A549 (cell line): ENCODE data around the gene OR8B8. TPM values are rescaled to one million over a fixed set of nuclear protein-coding genes. Genes with fewer than 3 reads are reported as not detected.

ENCODE experiments used
- ATAC-seq, 2 experiments: fragments of 200-7000 bp in 1 of 2; fragments of >200 bp in 1 of 2; cut with Nextera tagmentation in 1 of 2; cut with Tn5 transposase in 1 of 2; 3 replicates each; pipeline versions ENCODE4 v1.8.0 to v1.9.1; 2018 to 2020; ENCODE audit warnings: mild to moderate bottlenecking in 1 of 2, moderate library complexity in 1 of 2
- CTCF ChIA-PET: fragments of 300-600 bp; sonication (Branson Sonifier 250); formaldehyde crosslinking; extraction: SDS; loops from one replicate; lab custom pipeline; 2021; ENCODE audit warnings: antibody characterized with exemption, inconsistent platforms; lab: Yijun Ruan, JAX
- POLR2A ChIA-PET: fragments of 350-600 bp; formaldehyde crosslinking; extraction: SDS; loops from one replicate; lab custom pipeline; 2021; ENCODE audit warnings: antibody characterized with exemption, inconsistent platforms; lab: Yijun Ruan, JAX
- DNase-seq, 2 experiments: peaks; one replicate each; pipeline versions ENCODE4 v3.0.0 to v3.0.0-alpha.2; 2011 to 2016; ENCODE audit warnings: low read depth in 1 of 2, low spot score in 1 of 2
- FAIRE-seq: peaks from 2 replicates; lab custom pipeline; 2011; peaks lifted over from hg19 to GRCh38; lab: Jason Lieb, UNC
- H3K27ac ChIP-seq, 2 experiments: fragments of >200 bp; sonication (Bioruptor Twin); formaldehyde crosslinking; 3 replicates each; pipeline ENCODE4 v1.5.1; 2016 to 2017
- H3K4me1 ChIP-seq: fragments of >200 bp; sonication (Bioruptor Twin); formaldehyde crosslinking; 3 replicates; pipeline ENCODE4 v1.6.1; 2016
- H3K4me2 ChIP-seq: fragments of >200 bp; sonication (Bioruptor Twin); formaldehyde crosslinking; 3 replicates; pipeline ENCODE4 v1.6.1; 2016
- H3K4me3 ChIP-seq: fragments of >200 bp; sonication (Bioruptor Twin); formaldehyde crosslinking; 3 replicates; pipeline ENCODE4 v1.5.1; 2016
- H3K9me3 ChIP-seq: fragments of >200 bp; sonication (Bioruptor Twin); formaldehyde crosslinking; 3 replicates; pipeline ENCODE4 v1.6.1; 2016
- CBX8 ChIP-seq: fragments of 200-600 bp; sonication (generic); IDR thresholded peaks from 2 replicates; pipeline ENCODE4 v1.6.1; 2016
- CHD4 ChIP-seq: fragments of 200-600 bp; sonication (generic); IDR thresholded peaks from 2 replicates; pipeline ENCODE4 v1.6.1; 2016; ENCODE audit warnings: antibody characterized with exemption, mild to moderate bottlenecking, borderline replicate concordance
- EHF ChIP-seq: fragments of 250-450 bp; sonication (Bioruptor Pico); IDR thresholded peaks from 2 replicates; pipeline ENCODE4 v1.5.0; 2020; ENCODE audit warnings: mild to moderate bottlenecking
- EP300 ChIP-seq, 2 experiments: fragments of >200 bp; sonication (Bioruptor Twin); formaldehyde crosslinking; IDR thresholded peaks; 2 replicates in 1 of 2; 3 replicates in 1 of 2; pipeline ENCODE4 v1.6.1; 2016 to 2017
- ESRRA ChIP-seq: fragments of 150-350 bp; IDR thresholded peaks from 2 replicates; pipeline ENCODE4 v1.6.1; 2014; ENCODE audit warnings: mild to moderate bottlenecking, low read length, borderline replicate concordance
- FOSB ChIP-seq: fragments of 250-450 bp; sonication (Bioruptor Pico); IDR thresholded peaks from 2 replicates; pipeline ENCODE4 v1.5.0; 2020; ENCODE audit warnings: mild to moderate bottlenecking, moderate library complexity
- FOSL2 ChIP-seq, 2 experiments: fragments of 450-650 bp in 1 of 2; fragments of >200 bp in 1 of 2; sonication (Bioruptor Twin) in 1 of 2; formaldehyde crosslinking; IDR thresholded peaks; 2 replicates each; pipeline versions ENCODE4 v1.5.0 to v1.6.1; 2016 to 2020; ENCODE audit warnings: mild to moderate bottlenecking in 1 of 2, moderate library complexity in 1 of 2
- GATA3 ChIP-seq: IDR thresholded peaks from 2 replicates; pipeline ENCODE4 v1.6.1; 2012; ENCODE audit warnings: borderline replicate concordance
- HOXB13 ChIP-seq: fragments of 250-450 bp; sonication (Bioruptor Pico); IDR thresholded peaks from 2 replicates; pipeline ENCODE4 v1.5.0; 2020; ENCODE audit warnings: low read depth, mild to moderate bottlenecking, moderate library complexity
- JUNB ChIP-seq: fragments of >200 bp; sonication (Bioruptor Twin); formaldehyde crosslinking; IDR thresholded peaks from 2 replicates; pipeline ENCODE4 v1.6.1; 2016
- KDM1A ChIP-seq: fragments of 200-600 bp; sonication (generic); IDR thresholded peaks from 2 replicates; pipeline ENCODE4 v1.6.1; 2016; ENCODE audit warnings: low read depth, mild to moderate bottlenecking
- KDM5A ChIP-seq: fragments of 200-600 bp; sonication (generic); IDR thresholded peaks from 2 replicates; pipeline ENCODE4 v1.6.1; 2016; ENCODE audit warnings: antibody characterized with exemption, mild to moderate bottlenecking
- POLR2A ChIP-seq: IDR thresholded peaks from 2 replicates; pipeline ENCODE4 v1.6.1; 2012; ENCODE audit warnings: mild to moderate bottlenecking, low read length
- RAD21 ChIP-seq, 2 experiments: fragments of >200 bp in 1 of 2; sonication (Bioruptor Twin) in 1 of 2; formaldehyde crosslinking in 1 of 2; IDR thresholded peaks in 1 of 2; conservative IDR thresholded peaks in 1 of 2; 2 replicates in 1 of 2; 3 replicates in 1 of 2; pipeline ENCODE4 v1.6.1; 2012 to 2018; ENCODE audit warnings: inconsistent platforms in 1 of 2
- RARB ChIP-seq: fragments of 250-450 bp; sonication (Bioruptor Pico); IDR thresholded peaks from 2 replicates; pipeline ENCODE4 v1.8.0; 2021; ENCODE audit warnings: mild to moderate bottlenecking, moderate library complexity
- RCOR1 ChIP-seq: fragments of 150-350 bp; IDR thresholded peaks from 2 replicates; pipeline ENCODE4 v1.6.1; 2014; ENCODE audit warnings: antibody characterized with exemption, low read length, low read depth
- SREBF2 ChIP-seq: fragments of 450-650 bp; IDR thresholded peaks from 2 replicates; pipeline ENCODE4 v1.6.1; 2014; ENCODE audit warnings: mild to moderate bottlenecking, moderate library complexity
- ZFP36 ChIP-seq: fragments of 450-650 bp; IDR thresholded peaks from 2 replicates; pipeline ENCODE4 v1.6.1; 2014; ENCODE audit warnings: borderline replicate concordance; ENCODE audit not compliant: partially characterized antibody
- WGBS: methylation state at CpG from one replicate; pipeline ENCODE4 v1.1.6; 2017; ENCODE audit errors: missing lambda C conversion rate; 5-methylcytosine and 5-hydroxymethylcytosine counted together
- polyA plus RNA-seq, 4 experiments: library from polyadenylated mRNA; depleted of rRNA in 3 of 4; stranded (reverse); fragments of >200 nt; fragmentation: RNase III in 1 of 4; extraction: RNeasy Plus Mini Kit Qiagen cat#74134 plus additional on column Dnase treatment in 1 of 4; gene quantifications; 2 replicates in 3 of 4; 3 replicates in 1 of 4; pipeline ENCODE4 v1.2.3, GENCODE V29; 2011 to 2017
- TF ChIP-seq, protein P1 (sequence below): fragments of >200 bp; sonication (Bioruptor Twin); formaldehyde crosslinking; IDR thresholded peaks from 3 replicates; pipeline ENCODE4 v1.5.1; 2016
- TF ChIP-seq, protein P2 (sequence below): IDR thresholded peaks from 2 replicates; pipeline ENCODE4 v1.6.1; 2012
- TF ChIP-seq, protein P3 (sequence below): fragments of 250-450 bp; sonication (Bioruptor Pico); IDR thresholded peaks from 2 replicates; pipeline ENCODE4 v1.5.0; 2020; ENCODE audit warnings: low read depth, mild to moderate bottlenecking, moderate library complexity
- TF ChIP-seq, protein P4 (sequence below): IDR thresholded peaks from 2 replicates; pipeline ENCODE4 v1.6.1; 2012; ENCODE audit warnings: low read depth, borderline replicate concordance
- TF ChIP-seq, protein P5 (sequence below): fragments of 200-600 bp; sonication (generic); IDR thresholded peaks from 2 replicates; pipeline ENCODE4 v1.6.1; 2016; ENCODE audit warnings: antibody characterized with exemption, mild to moderate bottlenecking, moderate library complexity
- TF ChIP-seq, protein P6 (sequence below): fragments of 450-650 bp; IDR thresholded peaks from 2 replicates; pipeline ENCODE4 v1.6.1; 2014; ENCODE audit warnings: antibody characterized with exemption

Gene OR8B8
- polyA plus RNA-seq, 2 of the 4 experiments (the other 2 are of a cell fraction), result not detected

DNA sequence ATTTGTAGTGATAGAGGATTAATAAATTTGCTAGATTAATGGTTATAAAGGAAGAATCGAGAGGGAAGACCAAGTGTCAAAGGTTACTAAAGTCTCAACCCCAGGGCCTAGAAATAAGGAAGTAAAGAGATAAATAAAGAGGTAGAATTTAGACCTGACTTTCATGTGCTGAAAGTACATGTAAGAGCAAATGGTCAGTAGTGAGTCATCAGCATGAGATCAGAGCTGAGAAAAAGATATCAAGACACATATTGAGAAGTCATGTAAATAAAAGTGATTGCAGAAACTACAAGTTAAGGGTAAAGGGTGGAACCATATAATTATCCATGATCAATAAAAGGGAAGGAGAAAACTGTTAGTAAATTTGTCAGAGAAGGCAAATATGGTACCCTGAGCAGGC, 1.4 kb upstream of the OR8B8 start:
- ATAC-seq, result no peak
- Histone ChIP-seq H3K4me3 (no peak overlapping the region), H3K27ac (no peak overlapping the region), H3K4me2 (no peak overlapping the region), H3K4me1 (no peaks in the 10 kb centered on the region), H3K9me3 (no peaks in the 10 kb centered on the region)
- TF ChIP-seq FOSB (CRISPR knock-in tag) (no peak), EHF (CRISPR knock-in tag) (no peak), POLR2A (no peak), SREBF2 (no peak), RARB (CRISPR knock-in tag) (no peak), ZFP36 (no peak), KDM5A (no peak)
- TF ChIP-seq, protein P1, sequence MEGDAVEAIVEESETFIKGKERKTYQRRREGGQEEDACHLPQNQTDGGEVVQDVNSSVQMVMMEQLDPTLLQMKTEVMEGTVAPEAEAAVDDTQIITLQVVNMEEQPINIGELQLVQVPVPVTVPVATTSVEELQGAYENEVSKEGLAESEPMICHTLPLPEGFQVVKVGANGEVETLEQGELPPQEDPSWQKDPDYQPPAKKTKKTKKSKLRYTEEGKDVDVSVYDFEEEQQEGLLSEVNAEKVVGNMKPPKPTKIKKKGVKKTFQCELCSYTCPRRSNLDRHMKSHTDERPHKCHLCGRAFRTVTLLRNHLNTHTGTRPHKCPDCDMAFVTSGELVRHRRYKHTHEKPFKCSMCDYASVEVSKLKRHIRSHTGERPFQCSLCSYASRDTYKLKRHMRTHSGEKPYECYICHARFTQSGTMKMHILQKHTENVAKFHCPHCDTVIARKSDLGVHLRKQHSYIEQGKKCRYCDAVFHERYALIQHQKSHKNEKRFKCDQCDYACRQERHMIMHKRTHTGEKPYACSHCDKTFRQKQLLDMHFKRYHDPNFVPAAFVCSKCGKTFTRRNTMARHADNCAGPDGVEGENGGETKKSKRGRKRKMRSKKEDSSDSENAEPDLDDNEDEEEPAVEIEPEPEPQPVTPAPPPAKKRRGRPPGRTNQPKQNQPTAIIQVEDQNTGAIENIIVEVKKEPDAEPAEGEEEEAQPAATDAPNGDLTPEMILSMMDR, result no peak
- TF ChIP-seq, protein P2, sequence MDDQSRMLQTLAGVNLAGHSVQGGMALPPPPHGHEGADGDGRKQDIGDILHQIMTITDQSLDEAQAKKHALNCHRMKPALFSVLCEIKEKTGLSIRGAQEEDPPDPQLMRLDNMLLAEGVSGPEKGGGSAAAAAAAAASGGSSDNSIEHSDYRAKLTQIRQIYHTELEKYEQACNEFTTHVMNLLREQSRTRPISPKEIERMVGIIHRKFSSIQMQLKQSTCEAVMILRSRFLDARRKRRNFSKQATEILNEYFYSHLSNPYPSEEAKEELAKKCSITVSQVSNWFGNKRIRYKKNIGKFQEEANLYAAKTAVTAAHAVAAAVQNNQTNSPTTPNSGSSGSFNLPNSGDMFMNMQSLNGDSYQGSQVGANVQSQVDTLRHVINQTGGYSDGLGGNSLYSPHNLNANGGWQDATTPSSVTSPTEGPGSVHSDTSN, result no peak
- 3% methylated on average over 1 of the region's 1 CpG for WGBS
- ChIA-PET CTCF (no interaction called here), POLR2A (no interaction called here)
- DNase-seq, result no peak
- FAIRE-seq, result no peak

DNA sequence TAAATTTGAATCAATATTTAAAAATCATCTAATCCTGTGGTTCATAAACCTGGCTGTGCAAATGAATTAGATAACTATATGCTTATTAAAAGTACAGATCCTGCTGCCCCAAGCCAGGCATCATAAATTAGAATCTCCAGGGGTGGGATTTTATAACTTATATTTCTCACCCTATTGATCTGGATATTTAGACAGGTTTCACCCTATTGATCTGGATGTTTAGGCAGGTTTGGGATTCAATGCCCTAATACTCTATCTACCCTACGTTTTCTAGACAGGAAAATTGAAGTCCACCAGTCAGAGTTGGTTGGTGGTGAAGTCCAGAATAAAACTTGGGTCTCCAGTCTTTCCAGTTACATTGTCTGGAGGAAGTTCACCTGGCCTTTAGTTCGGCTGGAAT, 2.6 kb downstream of the OR8B8 start:
- Histone ChIP-seq H3K4me3 (no peak overlapping the region), H3K4me2 (no peak overlapping the region), H3K9me3 (no peaks in the 10 kb centered on the region), H3K4me1 (no peaks in the 10 kb centered on the region), H3K27ac (no peak overlapping the region)
- FAIRE-seq (no peak), ATAC-seq (no peak), DNase-seq (no peak)
- WGBS, result 0% methylated on average over 2 of the region's 2 CpGs
- no peak for TF ChIP-seq CBX8
- TF ChIP-seq FOSB (CRISPR knock-in tag), result no peak
- TF ChIP-seq, protein P3, sequence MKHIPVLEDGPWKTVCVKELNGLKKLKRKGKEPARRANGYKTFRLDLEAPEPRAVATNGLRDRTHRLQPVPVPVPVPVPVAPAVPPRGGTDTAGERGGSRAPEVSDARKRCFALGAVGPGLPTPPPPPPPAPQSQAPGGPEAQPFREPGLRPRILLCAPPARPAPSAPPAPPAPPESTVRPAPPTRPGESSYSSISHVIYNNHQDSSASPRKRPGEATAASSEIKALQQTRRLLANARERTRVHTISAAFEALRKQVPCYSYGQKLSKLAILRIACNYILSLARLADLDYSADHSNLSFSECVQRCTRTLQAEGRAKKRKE (CRISPR knock-in tag), result no peak
- no peak for TF ChIP-seq GATA3
- TF ChIP-seq KDM1A, result no peak
- TF ChIP-seq RCOR1, result no peak
- ChIA-PET POLR2A (no interaction called here), CTCF (interaction anchor here (0.8 to 0.9 kb wide), 2 partner anchors 62 to 151 kb away, joined by 3 read pairs; no protein-coding TSS in a partner anchor)

DNA sequence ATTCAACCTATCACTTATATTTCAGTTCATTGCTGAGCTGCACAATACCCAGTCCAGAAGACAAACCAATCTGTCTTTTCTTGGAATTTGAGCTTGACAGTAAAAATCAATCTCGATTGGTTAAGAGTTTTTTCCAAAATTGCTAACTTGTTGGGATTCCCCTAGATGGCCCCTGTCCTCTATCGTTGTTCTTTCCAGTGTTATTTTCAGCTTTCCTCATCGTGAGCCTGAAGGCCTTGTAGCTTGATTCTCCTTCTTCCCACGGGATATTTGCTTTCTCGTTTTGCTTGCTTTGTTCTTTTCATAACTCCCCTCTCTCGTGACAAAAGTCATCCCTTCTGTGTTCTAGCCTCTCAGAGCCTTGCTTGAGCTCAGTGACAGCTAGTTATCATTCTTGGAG, 3.1 kb downstream of the OR8B8 start:
- no peak overlapping the region for H3K27ac ChIP-seq
- H3K4me1 ChIP-seq, result no peaks in the 10 kb centered on the region
- no peak for FAIRE-seq
- no peak for DNase-seq
- H3K9me3 ChIP-seq, result no peaks in the 10 kb centered on the region
- WGBS, result 3% methylated on average over 6 of the region's 6 CpGs
- no peak for ATAC-seq
- TF ChIP-seq FOSL2 (IDR thresholded peaks at IDR 0.05) (no peak), FOSL2 (CRISPR knock-in tag; IDR thresholded peaks at IDR 0.05) (no peak), RAD21 (conservative IDR thresholded peaks at IDR 0.05 in 1 of 2, IDR thresholded peaks at IDR 0.05 in 1 of 2) (no peak), HOXB13 (CRISPR knock-in tag) (no peak), CHD4 (no peak), ESRRA (no peak), JUNB (no peak), EP300 (IDR thresholded peaks at IDR 0.05) (no peak)
- TF ChIP-seq, protein P4, sequence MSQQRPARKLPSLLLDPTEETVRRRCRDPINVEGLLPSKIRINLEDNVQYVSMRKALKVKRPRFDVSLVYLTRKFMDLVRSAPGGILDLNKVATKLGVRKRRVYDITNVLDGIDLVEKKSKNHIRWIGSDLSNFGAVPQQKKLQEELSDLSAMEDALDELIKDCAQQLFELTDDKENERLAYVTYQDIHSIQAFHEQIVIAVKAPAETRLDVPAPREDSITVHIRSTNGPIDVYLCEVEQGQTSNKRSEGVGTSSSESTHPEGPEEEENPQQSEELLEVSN, result no peak
- TF ChIP-seq, protein P5, sequence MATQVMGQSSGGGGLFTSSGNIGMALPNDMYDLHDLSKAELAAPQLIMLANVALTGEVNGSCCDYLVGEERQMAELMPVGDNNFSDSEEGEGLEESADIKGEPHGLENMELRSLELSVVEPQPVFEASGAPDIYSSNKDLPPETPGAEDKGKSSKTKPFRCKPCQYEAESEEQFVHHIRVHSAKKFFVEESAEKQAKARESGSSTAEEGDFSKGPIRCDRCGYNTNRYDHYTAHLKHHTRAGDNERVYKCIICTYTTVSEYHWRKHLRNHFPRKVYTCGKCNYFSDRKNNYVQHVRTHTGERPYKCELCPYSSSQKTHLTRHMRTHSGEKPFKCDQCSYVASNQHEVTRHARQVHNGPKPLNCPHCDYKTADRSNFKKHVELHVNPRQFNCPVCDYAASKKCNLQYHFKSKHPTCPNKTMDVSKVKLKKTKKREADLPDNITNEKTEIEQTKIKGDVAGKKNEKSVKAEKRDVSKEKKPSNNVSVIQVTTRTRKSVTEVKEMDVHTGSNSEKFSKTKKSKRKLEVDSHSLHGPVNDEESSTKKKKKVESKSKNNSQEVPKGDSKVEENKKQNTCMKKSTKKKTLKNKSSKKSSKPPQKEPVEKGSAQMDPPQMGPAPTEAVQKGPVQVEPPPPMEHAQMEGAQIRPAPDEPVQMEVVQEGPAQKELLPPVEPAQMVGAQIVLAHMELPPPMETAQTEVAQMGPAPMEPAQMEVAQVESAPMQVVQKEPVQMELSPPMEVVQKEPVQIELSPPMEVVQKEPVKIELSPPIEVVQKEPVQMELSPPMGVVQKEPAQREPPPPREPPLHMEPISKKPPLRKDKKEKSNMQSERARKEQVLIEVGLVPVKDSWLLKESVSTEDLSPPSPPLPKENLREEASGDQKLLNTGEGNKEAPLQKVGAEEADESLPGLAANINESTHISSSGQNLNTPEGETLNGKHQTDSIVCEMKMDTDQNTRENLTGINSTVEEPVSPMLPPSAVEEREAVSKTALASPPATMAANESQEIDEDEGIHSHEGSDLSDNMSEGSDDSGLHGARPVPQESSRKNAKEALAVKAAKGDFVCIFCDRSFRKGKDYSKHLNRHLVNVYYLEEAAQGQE, result no peak
- TF ChIP-seq, protein P2, result no peak
- TF ChIP-seq, protein P6, sequence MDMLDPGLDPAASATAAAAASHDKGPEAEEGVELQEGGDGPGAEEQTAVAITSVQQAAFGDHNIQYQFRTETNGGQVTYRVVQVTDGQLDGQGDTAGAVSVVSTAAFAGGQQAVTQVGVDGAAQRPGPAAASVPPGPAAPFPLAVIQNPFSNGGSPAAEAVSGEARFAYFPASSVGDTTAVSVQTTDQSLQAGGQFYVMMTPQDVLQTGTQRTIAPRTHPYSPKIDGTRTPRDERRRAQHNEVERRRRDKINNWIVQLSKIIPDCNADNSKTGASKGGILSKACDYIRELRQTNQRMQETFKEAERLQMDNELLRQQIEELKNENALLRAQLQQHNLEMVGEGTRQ, result no peak
- ChIA-PET CTCF (interaction anchor here (0.8 to 0.9 kb wide), 2 partner anchors 62 to 151 kb away, joined by 3 read pairs; no protein-coding TSS in a partner anchor), POLR2A (no interaction called here)
- H3K4me2 ChIP-seq, result no peak overlapping the region
- H3K4me3 ChIP-seq, result no peak overlapping the region
